GM23248 (cell line): ENCODE results near the gene ESRP2. TPM values are rescaled to one million over a fixed set of nuclear protein-coding genes. Genes with fewer than 3 reads are reported as not detected.

Source experiments
- DNase-seq: peaks from one replicate; pipeline ENCODE4 v3.0.0-alpha.2; 2015
- H2AFZ ChIP-seq: fragments of 200-600 bp; sonication (generic); 2 replicates; pipeline ENCODE4 v1.6.1; 2016; ENCODE audit warnings: antibody characterized with exemption
- H3F3A ChIP-seq: fragments of 200-600 bp; sonication (generic); 2 replicates; pipeline ENCODE4 v1.6.1; 2016; ENCODE audit warnings: mild to moderate bottlenecking, antibody characterized with exemption, mixed run types; ENCODE audit not compliant: insufficient read depth
- H3K27ac ChIP-seq: fragments of 200-600 bp; sonication (generic); 2 replicates; pipeline ENCODE4 v1.5.1; 2016; ENCODE audit warnings: mild to moderate bottlenecking
- H3K27me3 ChIP-seq: fragments of 200-600 bp; sonication (generic); replicated peaks from 2 replicates; pipeline ENCODE4 v1.6.1; 2016; ENCODE audit warnings: mild to moderate bottlenecking; ENCODE audit not compliant: insufficient read depth
- H3K36me3 ChIP-seq: fragments of 200-600 bp; sonication (generic); 2 replicates; pipeline ENCODE4 v1.6.1; 2016; ENCODE audit warnings: low read depth, mild to moderate bottlenecking
- H3K4me1 ChIP-seq: fragments of 200-600 bp; sonication (generic); 2 replicates; pipeline ENCODE4 v1.6.1; 2016; ENCODE audit warnings: mild to moderate bottlenecking; ENCODE audit not compliant: insufficient read depth
- H3K4me2 ChIP-seq: fragments of 200-600 bp; sonication (generic); one replicate; pipeline ENCODE4 v1.6.1; 2016; ENCODE audit warnings: mild to moderate bottlenecking; ENCODE audit not compliant: unreplicated experiment
- H3K4me3 ChIP-seq: fragments of 200-600 bp; sonication (generic); 2 replicates; pipeline ENCODE4 v1.5.1; 2016; ENCODE audit warnings: mild to moderate bottlenecking
- H3K79me2 ChIP-seq: fragments of 200-600 bp; sonication (generic); 2 replicates; pipeline ENCODE4 v1.6.1; 2016; ENCODE audit warnings: mild to moderate bottlenecking; ENCODE audit not compliant: insufficient read depth
- H3K9ac ChIP-seq: fragments of 200-600 bp; sonication (generic); 2 replicates; pipeline ENCODE4 v1.6.1; 2016; ENCODE audit warnings: mild to moderate bottlenecking
- H3K9me2 ChIP-seq: fragments of 200-600 bp; sonication (generic); 2 replicates; pipeline ENCODE4 v1.6.1; 2016; ENCODE audit warnings: mixed run types, mild to moderate bottlenecking, moderate library complexity; ENCODE audit not compliant: insufficient read depth
- H3K9me3 ChIP-seq: fragments of 200-600 bp; sonication (generic); one replicate; pipeline ENCODE4 v1.6.1; 2017; ENCODE audit warnings: low read depth
- H4K20me1 ChIP-seq: fragments of 200-600 bp; sonication (generic); 2 replicates; pipeline ENCODE4 v1.6.0; 2016; ENCODE audit not compliant: insufficient read depth
- EZH2 ChIP-seq: fragments of 200-600 bp; sonication (generic); IDR thresholded peaks from 2 replicates; pipeline ENCODE4 v1.6.1; 2018; ENCODE audit warnings: antibody characterized with exemption, mild to moderate bottlenecking; ENCODE audit not compliant: insufficient read depth, poor library complexity, severe bottlenecking
- EZH2phosphoT487 ChIP-seq: fragments of 200-600 bp; sonication (generic); IDR thresholded peaks from 2 replicates; pipeline ENCODE4 v1.6.1; 2018; ENCODE audit warnings: antibody characterized with exemption, moderate library complexity, mild to moderate bottlenecking, low read depth; ENCODE audit not compliant: insufficient read depth
- WGBS, 2 experiments: methylation state at CpG; one replicate each; pipeline ENCODE4 v1.1.6; 2015 to 2017; ENCODE audit warnings: low lambda C conversion rate in 2 of 2, low coverage in 1 of 2; ENCODE audit errors: missing lambda C conversion rate in 2 of 2; 5-methylcytosine and 5-hydroxymethylcytosine counted together
- in situ Hi-C: fragments of 300-500 bp; cut with MboI; formaldehyde crosslinking; loops from 2 replicates; pipeline ENCODE4 v1.15.0; 2020
- polyA plus RNA-seq: library from polyadenylated mRNA; unstranded; fragments of >200 nt; fragmentation: Nextera tagmentation; extraction: Ambion mirVana; gene quantifications from 2 replicates; pipeline ENCODE4 v1.2.1, GENCODE V29; 2016
- total RNA-seq: library from RNA; depleted of rRNA; stranded (reverse); fragments of >200 nt; shearing (Covaris generic); gene quantifications from 2 replicates; pipeline ENCODE4 v1.2.3, GENCODE V29; 2014

ESRP2 gene
- total and polyA plus RNA-seq, 2 experiments from 2014 or later: 0.32 to 0.34 TPM

DNA sequence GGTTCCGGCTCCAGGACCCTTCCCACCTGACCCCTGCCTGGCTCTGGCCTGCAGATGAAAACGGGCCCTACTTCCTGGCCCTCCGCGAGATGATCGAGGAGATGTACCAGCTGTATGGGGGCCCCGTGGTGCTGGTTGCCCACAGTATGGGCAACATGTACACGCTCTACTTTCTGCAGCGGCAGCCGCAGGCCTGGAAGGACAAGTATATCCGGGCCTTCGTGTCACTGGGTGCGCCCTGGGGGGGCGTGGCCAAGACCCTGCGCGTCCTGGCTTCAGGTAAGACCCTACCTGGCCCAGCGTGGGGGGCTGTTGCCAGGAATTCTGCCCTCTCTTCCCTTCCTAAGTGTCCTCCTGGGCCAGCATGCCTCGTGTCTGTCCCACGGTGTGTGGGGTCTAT is 19.8 kb upstream of the ESRP2 start:
- Histone ChIP-seq H3K79me2 (no peaks in the 10 kb centered on the region), H4K20me1 (no peaks in the 10 kb centered on the region), H3F3A (peaks cover 15% of the 10 kb centered on the region), H3K4me2 (no peak overlapping the region), H3K9me3 (no peaks in the 10 kb centered on the region), H3K4me1 (peaks cover 13% of the 10 kb centered on the region), H3K4me3 (no peak overlapping the region), H3K9me2 (no peaks in the 10 kb centered on the region), H3K27ac (no peak overlapping the region), H2AFZ (no peak overlapping the region), H3K27me3 (no peaks in the 10 kb centered on the region), H3K36me3 (peaks cover 4% of the 10 kb centered on the region; the same call in 1 of the 2 replicates), H3K9ac (no peak overlapping the region)
- no peak for DNase-seq
- in situ Hi-C loops: no loop called here
- WGBS, 2 experiments: 96 to 98% methylated on average over 18 of the region's 18 CpGs
- TF ChIP-seq EZH2phosphoT487: no peak
- TF ChIP-seq EZH2: no peak

DNA sequence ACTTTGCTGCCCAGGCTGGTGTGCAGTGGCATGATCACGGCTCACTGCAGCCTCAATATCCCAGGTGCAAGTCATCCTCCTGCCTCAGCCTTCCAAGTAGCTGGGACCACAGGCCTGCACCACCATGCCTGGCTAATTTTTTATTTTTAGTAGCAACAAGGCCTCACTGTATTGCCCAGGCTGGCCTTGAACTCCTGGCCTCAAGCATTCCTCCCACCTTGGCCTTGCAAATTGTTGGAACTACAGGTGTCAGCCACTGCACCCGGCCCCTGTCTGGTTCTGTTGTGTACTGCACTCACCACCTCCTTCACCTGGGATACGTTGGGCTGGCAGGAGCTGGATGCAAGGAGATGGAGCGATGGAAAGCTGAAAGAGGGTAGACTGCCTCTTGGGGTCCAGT is 17.8 kb upstream of the ESRP2 start:
- Histone ChIP-seq H3K4me3 (no peak overlapping the region), H3K79me2 (0 out of 2 replicates have a peak, but pooled peaks cover 1% of the 10 kb centered on the region), H3K27ac (no peak overlapping the region), H3K27me3 (no peaks in the 10 kb centered on the region), H3K9me2 (no peaks in the 10 kb centered on the region), H3K36me3 (peaks cover 4% of the 10 kb centered on the region; the same call in 1 of the 2 replicates), H3K9me3 (no peaks in the 10 kb centered on the region), H3K4me2 (no peak overlapping the region), H2AFZ (no peak overlapping the region), H3K4me1 (peaks cover 13% of the 10 kb centered on the region), H4K20me1 (no peaks in the 10 kb centered on the region), H3F3A (peaks cover 13% of the 10 kb centered on the region), H3K9ac (no peak overlapping the region)
- TF ChIP-seq EZH2phosphoT487: no peak
- no peak for TF ChIP-seq EZH2
- in situ Hi-C loops: no loop called here
- 94 to 97% methylated on average over 4 of the region's 4 CpGs for WGBS, 2 experiments
- no peak for DNase-seq

- Histone ChIP-seq H3K9ac (no peak overlapping the region), H3K9me2 (no peaks in the 10 kb centered on the region), H3F3A (no peaks in the 10 kb centered on the region; the same call in 1 of the 2 replicates), H3K4me2 (no peak overlapping the region), H3K36me3 (peaks cover 4% of the 10 kb centered on the region; the same call in 1 of the 2 replicates), H3K27me3 (no peaks in the 10 kb centered on the region), H2AFZ (no peak overlapping the region), H3K79me2 (peaks cover 12% of the 10 kb centered on the region; the same call in 1 of the 2 replicates), H3K9me3 (no peaks in the 10 kb centered on the region), H3K27ac (no peak overlapping the region), H3K4me3 (no peak overlapping the region), H4K20me1 (no peaks in the 10 kb centered on the region), H3K4me1 (no peaks in the 10 kb centered on the region; the same call in 1 of the 2 replicates)
- WGBS, 2 experiments: 84 to 88% methylated on average over 5 of the region's 5 CpGs
- in situ Hi-C loops: no loop called here
- no peak for DNase-seq
- TF ChIP-seq EZH2: no peak
- no peak for TF ChIP-seq EZH2phosphoT487
Measured at GRCh38 chr16:68252383-68252782, 16.5 kb upstream of the ESRP2 start.

- Histone ChIP-seq H4K20me1 (no peaks in the 10 kb centered on the region), H3K4me2 (no peak overlapping the region), H3F3A (no peaks in the 10 kb centered on the region), H3K79me2 (peaks cover 16% of the 10 kb centered on the region), H3K36me3 (peaks cover 4% of the 10 kb centered on the region; the same call in 1 of the 2 replicates), H3K9ac (no peak overlapping the region), H3K27ac (no peak overlapping the region), H3K27me3 (no peaks in the 10 kb centered on the region), H3K9me2 (no peaks in the 10 kb centered on the region), H3K9me3 (no peaks in the 10 kb centered on the region), H3K4me1 (no peaks in the 10 kb centered on the region), H3K4me3 (no peak overlapping the region), H2AFZ (no peak overlapping the region)
- TF ChIP-seq EZH2phosphoT487 (no peak), EZH2 (no peak)
- WGBS, 2 experiments: 77 to 83% methylated on average over 5 of the region's 5 CpGs
- DNase-seq: no peak
- in situ Hi-C loops: no loop called here
Measured at GRCh38 chr16:68251832-68252231, 15.9 kb upstream of the ESRP2 start.

GRCh38 chr16:68250951-68251350 is 15.0 kb upstream of the ESRP2 start:
- no peak for DNase-seq
- in situ Hi-C loops: no loop called here
- Histone ChIP-seq H3K9ac (no peak overlapping the region), H3K36me3 (peaks cover 1% of the 10 kb centered on the region; the same call in 1 of the 2 replicates), H3K9me3 (no peaks in the 10 kb centered on the region), H3K27me3 (no peaks in the 10 kb centered on the region), H4K20me1 (no peaks in the 10 kb centered on the region), H3K9me2 (no peaks in the 10 kb centered on the region), H3K79me2 (peaks cover 24% of the 10 kb centered on the region), H3K27ac (no peak overlapping the region), H3K4me1 (peaks cover 8% of the 10 kb centered on the region), H3K4me3 (no peak overlapping the region), H2AFZ (no peak overlapping the region), H3F3A (no peaks in the 10 kb centered on the region), H3K4me2 (no peak overlapping the region)
- TF ChIP-seq EZH2: no peak
- no peak for TF ChIP-seq EZH2phosphoT487
- WGBS, 2 experiments: 94% methylated on average over 6 of the region's 6 CpGs
